HepG2 (cell line): ENCODE measurements around the gene RNF40. TPM values are rescaled to one million over a fixed set of nuclear protein-coding genes. Genes with fewer than 3 reads are reported as not detected.
A peak's percentile ranks its signal among the peaks of the same experiment; 100 is the strongest.

Experiments used
- BCL3 ChIP-seq: sonication (generic); formaldehyde crosslinking; IDR thresholded peaks from 2 replicates; pipeline ENCODE4 v1.5.1; 2020; ENCODE audit warnings: mild to moderate bottlenecking, missing genetic modification reagents, moderate library complexity
- FUBP1 ChIP-seq: sonication (generic); formaldehyde crosslinking; IDR thresholded peaks from 2 replicates; pipeline ENCODE4 v1.5.1; 2020; ENCODE audit warnings: missing genetic modification reagents, mild to moderate bottlenecking, borderline replicate concordance
- GPN1 ChIP-seq: sonication (generic); formaldehyde crosslinking; IDR thresholded peaks from 2 replicates; pipeline ENCODE4 v1.5.1; 2020; ENCODE audit warnings: missing genetic modification reagents, borderline replicate concordance
- KLF6 ChIP-seq: IDR thresholded peaks from 2 replicates; pipeline ENCODE4 v1.8.0; 2016; ENCODE audit warnings: missing biosample characterization, missing genetic modification reagents
- POGK ChIP-seq: sonication (generic); formaldehyde crosslinking; conservative IDR thresholded peaks from 2 replicates; pipeline ENCODE4 v1.8.0; 2022; ENCODE audit warnings: mild to moderate bottlenecking, moderate library complexity, missing genetic modification reagents
- SUZ12 ChIP-seq: fragments of 150-350 bp; IDR thresholded peaks from 2 replicates; pipeline ENCODE4 v1.6.1; 2014; ENCODE audit warnings: low read depth, low read length
- TFDP1 ChIP-seq: IDR thresholded peaks from 2 replicates; pipeline ENCODE4 v1.6.1; 2016; ENCODE audit warnings: missing compliant biosample characterization, missing genetic modification reagents, borderline replicate concordance
- TRAFD1 ChIP-seq: sonication (generic); formaldehyde crosslinking; IDR thresholded peaks from 2 replicates; pipeline ENCODE4 v1.5.1; 2020; ENCODE audit warnings: missing genetic modification reagents, mild to moderate bottlenecking, borderline replicate concordance
- ZNF205 ChIP-seq: IDR thresholded peaks from 2 replicates; pipeline ENCODE4 v1.6.1; 2018; ENCODE audit warnings: missing biosample characterization, missing genetic modification reagents
- ZNF564 ChIP-seq: sonication (generic); formaldehyde crosslinking; IDR thresholded peaks from 2 replicates; pipeline ENCODE4 v1.8.1; 2023; ENCODE audit warnings: mild to moderate bottlenecking, missing genetic modification reagents
- ZNF577 ChIP-seq: sonication (generic); formaldehyde crosslinking; IDR thresholded peaks from 2 replicates; pipeline ENCODE4 v1.4.0; 2020; ENCODE audit warnings: mild to moderate bottlenecking, low read depth, missing genetic modification reagents, borderline replicate concordance
- polyA plus RNA-seq, 8 experiments: library from polyadenylated mRNA; depleted of rRNA in 3 of 8; stranded (reverse) in 7 of 8; unstranded in 1 of 8; fragments of >200 nt; fragmentation: Illumina TruSeq in 4 of 8; extraction: Trizol in 4 of 8; gene quantifications; 2 replicates each; pipeline versions ENCODE4 v1.2.1 to v1.2.3, GENCODE V29; 2011 to 2016; ENCODE audit warnings: low read depth in 4 of 8, missing spikeins in 1 of 8, mixed read lengths in 1 of 8; ENCODE audit not compliant: insufficient read depth in 1 of 8
- total RNA-seq, 5 experiments: library from RNA; depleted of rRNA; stranded (reverse); fragments of >200 nt; fragmentation: Illumina TruSeq; extraction: Trizol; gene quantifications; 2 replicates each; pipeline ENCODE4 v1.2.3, GENCODE V29; 2016; ENCODE audit warnings: low read depth in 1 of 5

RNF40 gene
- total and polyA plus RNA-seq, 2 of the 13 experiments (the other 11 are each of a cell fraction or from before 2014, with no cell fraction given): 84.0 to 85.6 TPM

GRCh38 chr16:30786936-30787612 lies 25.0 kb downstream of the RNF40 start, which contains the start of gene ZNF629 (continued):
- TF ChIP-seq GPN1 (CRISPR knock-in tag): 0 out of 2 replicates have a peak, but pooled peaks have one; percentile 49
- TF ChIP-seq TFDP1: peak; percentile 58; the same call in 1 of the 2 replicates
- TF ChIP-seq POGK (CRISPR knock-in tag): no peak; the same call in 1 of the 2 replicates
- TF ChIP-seq SUZ12: no peak
- TF ChIP-seq ZNF564 (CRISPR knock-in tag): peak; percentile 71; the same call in 1 of the 2 replicates
- TF ChIP-seq ZNF205: peak; percentile 43; the same call in 1 of the 2 replicates
- TF ChIP-seq BCL3: peak; percentile 56; the same call in 1 of the 2 replicates
- TF ChIP-seq FUBP1 (CRISPR knock-in tag): no peak
- peak; percentile 73; the same call in 1 of the 2 replicates for TF ChIP-seq KLF6 (CRISPR knock-in tag)
- TF ChIP-seq TRAFD1 (CRISPR knock-in tag): no peak
- TF ChIP-seq ZNF577 (CRISPR knock-in tag): no peak
